ENCODE data around the gene KRTAP12-4. TPM values are rescaled to one million over a fixed set of nuclear protein-coding genes. Genes with fewer than 3 reads are reported as not detected.

The KRTAP12-4 gene
- total and polyA plus RNA-seq, 9 of the 15 experiments (the other 6 are each of a cell fraction or from before 2014, with no cell fraction given), result not detected

GRCh38 chr21:44616591-44616926, 37.9 kb downstream of the KRTAP12-4 start:
- POLR2A ChIA-PET, result interaction anchor here (0.6 kb wide), 1 partner anchor 229 kb away, joined by 3 read pairs; no protein-coding TSS in a partner anchor
- Histone ChIP-seq H3K9me1 (ENCODE audit: control insufficient read depth, insufficient read depth, low read length) (peaks cover 3% of the 10 kb centered on the region), H3K9me3 (replicated peaks; ENCODE audit: control insufficient read depth, insufficient read depth, low read depth, low read length) (no peaks in the 10 kb centered on the region; the same call in 1 of the 2 replicates), H3K9ac (ENCODE audit: insufficient read depth in 1 of 2, low read depth in 2 of 2, low read length in 2 of 2) (no peak overlapping the region), H3K4me2 (ENCODE audit: insufficient read depth, low read length) (no peak overlapping the region), H2AFZ (ENCODE audit: low read depth, low read length) (no peak overlapping the region), H3K27me3 (ENCODE audit: control insufficient read depth in 2 of 2, insufficient read depth in 2 of 2, low read length in 2 of 2) (peaks cover 14 to 44% of the 10 kb centered on the region in 2 experiments; a peak in 4 of 5 replicates), H3K4me3 (no peak overlapping the region), H3K79me2 (ENCODE audit: control insufficient read depth, insufficient read depth, low read length) (no peaks in the 10 kb centered on the region), H3K27ac (ENCODE audit: extremely low read depth, low read depth, low read length) (no peak overlapping the region), H4K20me1 (replicated peaks; ENCODE audit: control insufficient read depth, insufficient read depth, low read length) (no peaks in the 10 kb centered on the region), H3K4me1 (replicated peaks in 1 of 2; ENCODE audit: control insufficient read depth in 2 of 2, insufficient read depth in 2 of 2, low read length in 2 of 2) (peaks cover 0 to 10% of the 10 kb centered on the region in 2 experiments; a peak in 2 of 5 replicates), H3K36me3 (ENCODE audit: control insufficient read depth, insufficient read depth, low read length) (no peaks in the 10 kb centered on the region)
- TF ChIP-seq ATF7 (IDR thresholded peaks at IDR 0.05) (no peak), PRDM10 (IDR thresholded peaks at IDR 0.05; ENCODE audit: partially characterized antibody) (no peak), RNF219 (CRISPR knock-in tag; IDR thresholded peaks at IDR 0.05) (no peak), ZNF431 (CRISPR knock-in tag; IDR thresholded peaks at IDR 0.05) (no peak), STAT5A (IDR thresholded peaks at IDR 0.05; ENCODE audit: borderline replicate concordance, low read length) (no peak), ESRRA (IDR thresholded peaks at IDR 0.05; ENCODE audit: borderline replicate concordance, low read depth) (no peak), CBX8 (IDR thresholded peaks at IDR 0.05; ENCODE audit: borderline replicate concordance, extremely low read depth, low read depth, low read length, poor library complexity, severe bottlenecking) (no peak), MAFK (IDR thresholded peaks at IDR 0.05; ENCODE audit: low read length) (no peak), BCLAF1 (IDR thresholded peaks at IDR 0.05; ENCODE audit: borderline replicate concordance in 1 of 2, control insufficient read depth in 1 of 2, low read depth in 2 of 2, low read length in 1 of 2) (no peak), POLR3G (IDR thresholded peaks at IDR 0.05; ENCODE audit: extremely low read depth, insufficient read length, insufficient replicate concordance) (no peak), ZNF780A (CRISPR knock-in tag; IDR thresholded peaks at IDR 0.05) (no peak)
- under 1% methylated on average over 16 of the region's 16 CpGs for WGBS (ENCODE audit: insufficient coverage, low coverage, missing lambda C conversion rate)
- ATAC-seq (no peak), FAIRE-seq (no peak), DNase-seq (ENCODE audit: extremely low read depth in 1 of 4, low spot score in 3 of 4) (no peak)
- intact Hi-C loops (cut with micrococcal nuclease) (no loop called here), in situ Hi-C loops (cut with MboI) (no loop called here)
- no TSS peak for BruUV-seq (replicated peaks)
- CTCF ChIA-PET (ENCODE audit: low intra/inter-chr PET ratio), result no interaction called here
